ENCODE results near the gene EIF4G3. TPM values are rescaled to one million over a fixed set of nuclear protein-coding genes. Genes with fewer than 3 reads are reported as not detected.

EIF4G3 gene
- total RNA-seq, 2 experiments from 2014 or later, result 47.0 to 55.0 TPM

DNA sequence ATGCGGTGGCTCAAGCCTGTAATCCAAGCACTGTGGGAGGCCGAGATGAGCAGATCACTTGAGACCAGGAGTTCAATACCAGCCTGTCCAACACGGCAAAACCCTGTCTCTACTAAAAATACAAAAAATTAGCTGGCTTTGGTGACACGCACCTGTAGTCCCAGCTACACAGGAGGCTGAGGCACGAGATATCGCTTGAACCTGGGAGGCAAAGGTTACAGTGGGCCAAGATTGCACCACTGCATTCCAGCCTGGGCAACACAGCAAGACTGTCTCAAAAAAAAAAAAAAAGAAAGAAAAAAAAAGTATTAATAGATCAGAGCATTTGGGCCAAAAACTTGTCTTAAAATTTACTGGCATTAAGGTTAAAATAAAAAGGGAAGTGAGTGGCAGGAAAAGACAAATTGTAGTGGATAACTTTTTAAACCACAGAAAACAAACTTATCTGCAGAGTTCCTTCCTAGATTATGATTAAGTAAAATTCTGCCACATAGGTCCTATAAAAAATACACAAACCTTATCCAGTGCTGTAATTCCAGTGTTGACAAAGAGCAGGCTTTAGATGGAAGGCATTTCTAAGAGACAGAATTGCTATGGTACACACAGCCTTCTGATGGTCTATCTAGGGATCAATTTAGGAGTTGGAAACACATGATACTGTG is 53.3 kb downstream of the EIF4G3 start:
- no peaks in the 10 kb centered on the region for H3K9me3 Mint-ChIP-seq (ENCODE audit: low read depth)
- CTCF ChIA-PET, result no interaction called here
- H3K27ac Mint-ChIP-seq, result no peak overlapping the region

DNA sequence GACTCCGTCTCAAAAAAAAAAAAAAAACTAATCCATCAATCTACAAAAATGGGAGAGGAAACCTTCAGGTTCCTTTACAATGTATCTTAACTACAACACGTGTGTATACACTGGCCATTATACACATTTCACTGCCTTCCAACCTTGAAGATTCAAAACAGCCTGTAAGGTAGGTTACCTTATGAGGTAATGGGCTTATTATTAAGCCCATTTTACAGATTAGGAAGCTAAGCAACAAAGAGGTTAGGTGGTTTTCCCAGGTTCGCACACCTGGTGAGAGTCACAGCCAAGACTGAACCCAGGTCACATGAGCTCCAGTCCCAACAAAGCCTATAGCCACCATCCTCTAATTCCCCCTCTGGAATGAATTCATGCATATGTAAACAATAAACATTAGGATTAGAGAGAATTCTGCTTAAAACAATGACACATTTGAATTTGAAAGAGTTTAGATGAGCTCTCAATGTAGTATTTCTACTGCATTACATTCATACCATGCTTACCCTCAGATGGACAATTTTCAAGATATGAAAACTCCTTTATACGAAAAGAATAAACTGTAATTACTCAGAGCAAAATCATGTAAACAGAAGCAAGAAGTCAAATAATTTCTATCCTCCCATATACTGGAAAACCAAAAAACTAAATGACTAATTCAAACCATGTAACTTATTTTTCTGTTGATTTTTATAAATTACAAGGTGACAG is 54.8 kb downstream of the EIF4G3 start:
- no peaks in the 10 kb centered on the region for H3K27me3 Mint-ChIP-seq

More for the DNA sequence above, 53.3 kb downstream of the EIF4G3 start:
- Mint-ChIP-seq H3K4me3 (no peak overlapping the region), H3K27me3 (no peaks in the 10 kb centered on the region), H3K36me3 (ENCODE audit: low read depth) (peaks cover 10% of the 10 kb centered on the region), H3K4me1 (no peaks in the 10 kb centered on the region)
- no peak for ATAC-seq
- POLR2A ChIA-PET, result no interaction called here
- intact Hi-C loops (cut with DNase I, micrococcal nuclease), result no loop called here
- DNase-seq, result no peak

DNA sequence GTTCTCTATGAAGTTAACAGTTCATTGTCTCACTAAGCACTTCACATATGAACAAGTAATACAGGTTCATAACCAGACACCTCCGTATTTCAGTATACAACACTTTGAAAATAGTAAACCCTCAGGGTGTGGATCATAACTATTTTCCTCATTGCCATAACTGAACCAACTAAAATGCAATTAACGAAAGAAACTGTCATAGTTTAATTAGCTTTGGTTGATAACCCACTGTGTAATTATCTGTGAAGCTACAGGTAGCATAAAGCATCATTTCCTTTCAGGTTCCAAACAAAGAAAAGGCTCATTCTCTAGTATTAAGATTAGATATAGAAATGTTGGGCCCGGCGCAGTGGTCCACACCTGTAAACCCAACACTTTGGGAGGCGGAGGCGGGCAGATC is 58.5 kb downstream of the EIF4G3 start:
- Mint-ChIP-seq H3K27ac (no peak overlapping the region), H3K36me3 (ENCODE audit: low read depth) (peaks cover 9% of the 10 kb centered on the region), H3K27me3 (no peaks in the 10 kb centered on the region), H3K9me3 (ENCODE audit: low read depth) (no peaks in the 10 kb centered on the region), H3K4me3 (no peak overlapping the region), H3K4me1 (no peaks in the 10 kb centered on the region)
- intact Hi-C loops (cut with DNase I, micrococcal nuclease), result no loop called here
- DNase-seq (no peak), ATAC-seq (no peak)
- ChIA-PET POLR2A (no interaction called here), CTCF (interaction anchor here (0.9 kb wide), 1 partner anchor 10 kb away, joined by 3 read pairs; no protein-coding TSS in a partner anchor)

More for the DNA sequence above, 54.8 kb downstream of the EIF4G3 start:
- CTCF ChIA-PET, result interaction anchor here (0.9 kb wide), 1 partner anchor 12 kb away, joined by 3 read pairs; no protein-coding TSS in a partner anchor
- H3K9me3 Mint-ChIP-seq (ENCODE audit: low read depth), result no peaks in the 10 kb centered on the region
- intact Hi-C loops (cut with DNase I, micrococcal nuclease), result no loop called here
- H3K4me1 Mint-ChIP-seq, result no peaks in the 10 kb centered on the region
- no peak for ATAC-seq
- no peak overlapping the region for H3K27ac Mint-ChIP-seq
- DNase-seq, result no peak
- POLR2A ChIA-PET, result no interaction called here
- no peak overlapping the region for H3K4me3 Mint-ChIP-seq
- H3K36me3 Mint-ChIP-seq (ENCODE audit: low read depth), result peaks cover 10% of the 10 kb centered on the region

DNA sequence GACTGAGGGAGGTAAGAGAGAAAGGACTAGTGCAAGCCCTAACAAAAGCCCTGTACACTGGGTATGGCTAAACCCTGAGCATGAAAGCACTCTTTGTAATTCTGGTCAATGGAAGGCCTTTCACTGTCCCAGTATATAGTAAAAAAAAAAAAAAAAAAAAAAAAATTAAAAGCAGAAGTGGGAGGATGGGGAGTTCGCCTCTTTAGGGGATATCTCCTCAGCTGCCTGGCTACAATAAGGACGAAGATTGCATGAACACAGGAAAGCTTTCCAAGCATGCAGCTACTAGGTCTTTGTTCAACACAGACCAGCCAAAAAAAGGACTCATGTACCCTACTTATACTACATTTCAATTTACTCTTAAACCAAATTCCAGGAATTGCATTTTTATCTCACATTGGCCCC is 59.1 kb downstream of the EIF4G3 start:
- CTCF ChIA-PET, result no interaction called here

DNA sequence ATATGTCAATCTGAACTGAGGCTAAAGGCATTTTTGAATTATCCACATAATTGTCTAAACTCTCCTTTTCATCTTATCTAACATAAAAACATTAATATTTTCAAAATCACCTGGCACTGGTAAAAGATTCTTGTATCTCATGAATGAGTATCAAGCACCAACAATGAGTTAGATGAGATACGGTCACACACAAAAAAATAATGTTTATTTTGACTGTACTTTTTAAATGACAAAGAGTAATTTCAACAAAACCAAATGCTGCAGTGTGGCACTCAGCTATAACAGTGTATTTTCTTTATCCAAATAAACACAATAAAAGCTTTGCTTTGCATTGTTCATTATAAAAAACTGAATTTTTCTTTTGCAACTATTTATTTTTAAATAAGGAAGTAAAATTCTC is 59.5 kb downstream of the EIF4G3 start:
- DNase-seq (no peak), ATAC-seq (no peak)
- CTCF ChIA-PET, result no interaction called here
- Mint-ChIP-seq H3K4me1 (no peaks in the 10 kb centered on the region), H3K4me3 (no peak overlapping the region), H3K27ac (no peak overlapping the region), H3K36me3 (ENCODE audit: low read depth) (peaks cover 6% of the 10 kb centered on the region), H3K9me3 (ENCODE audit: low read depth) (no peaks in the 10 kb centered on the region), H3K27me3 (no peaks in the 10 kb centered on the region)
- intact Hi-C loops (cut with DNase I, micrococcal nuclease), result no loop called here
- POLR2A ChIA-PET, result interaction anchor here (0.6 kb wide), 1 partner anchor 689 kb away, joined by 4 read pairs; no protein-coding TSS in a partner anchor

More for the DNA sequence above, 59.1 kb downstream of the EIF4G3 start:
- Mint-ChIP-seq H3K27ac (no peak overlapping the region), H3K27me3 (no peaks in the 10 kb centered on the region), H3K9me3 (ENCODE audit: low read depth) (no peaks in the 10 kb centered on the region), H3K36me3 (ENCODE audit: low read depth) (peaks cover 6% of the 10 kb centered on the region), H3K4me1 (no peaks in the 10 kb centered on the region), H3K4me3 (no peak overlapping the region)
- intact Hi-C loops (cut with DNase I, micrococcal nuclease), result no loop called here
- no peak for ATAC-seq
- DNase-seq, result no peak
- POLR2A ChIA-PET, result interaction anchor here (0.6 kb wide), 1 partner anchor 689 kb away, joined by 4 read pairs; no protein-coding TSS in a partner anchor

DNA sequence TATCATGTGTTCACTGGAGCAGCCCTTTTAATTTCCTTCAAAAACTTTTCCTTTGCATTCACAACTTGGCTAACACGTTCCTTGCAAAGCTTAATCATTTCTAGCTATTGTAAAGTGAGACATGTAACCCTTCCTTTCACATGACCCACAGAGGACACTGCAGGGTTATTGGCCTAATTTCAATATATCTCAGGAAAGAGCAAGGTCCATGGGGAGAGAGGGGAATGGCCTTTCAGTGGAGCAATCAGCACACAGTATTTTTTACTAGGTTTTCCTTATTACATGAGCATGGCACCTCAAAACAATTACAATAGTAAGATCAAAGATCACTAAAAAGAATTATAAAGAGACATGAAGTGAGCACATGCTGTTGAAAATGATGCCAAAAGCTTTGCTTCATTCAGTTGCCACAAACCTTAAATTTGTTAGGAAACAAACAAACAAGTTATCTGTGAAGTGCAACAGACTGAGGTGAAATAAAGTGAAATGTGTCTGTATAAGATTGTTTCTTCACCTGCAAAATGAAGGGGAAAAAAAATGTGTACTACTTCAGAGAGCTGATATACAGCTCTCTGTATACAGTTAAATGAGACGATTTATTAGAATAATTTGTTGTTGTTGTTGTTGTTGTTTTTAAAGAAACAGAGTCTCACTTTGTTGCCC is 61.5 kb downstream of the EIF4G3 start:
- ATAC-seq (no peak), DNase-seq (no peak)
- Mint-ChIP-seq H3K27ac (no peak overlapping the region), H3K27me3 (no peaks in the 10 kb centered on the region), H3K36me3 (ENCODE audit: low read depth) (no peaks in the 10 kb centered on the region), H3K4me3 (no peak overlapping the region), H3K9me3 (ENCODE audit: low read depth) (no peaks in the 10 kb centered on the region), H3K4me1 (no peaks in the 10 kb centered on the region)
- intact Hi-C loops (cut with DNase I, micrococcal nuclease), result no loop called here
- CTCF ChIA-PET, result interaction anchor here (1.0 to 1.3 kb wide), 3 partner anchors 37 to 418 kb away, joined by 3 read pairs; no protein-coding TSS in a partner anchor
- POLR2A ChIA-PET, result no interaction called here

DNA sequence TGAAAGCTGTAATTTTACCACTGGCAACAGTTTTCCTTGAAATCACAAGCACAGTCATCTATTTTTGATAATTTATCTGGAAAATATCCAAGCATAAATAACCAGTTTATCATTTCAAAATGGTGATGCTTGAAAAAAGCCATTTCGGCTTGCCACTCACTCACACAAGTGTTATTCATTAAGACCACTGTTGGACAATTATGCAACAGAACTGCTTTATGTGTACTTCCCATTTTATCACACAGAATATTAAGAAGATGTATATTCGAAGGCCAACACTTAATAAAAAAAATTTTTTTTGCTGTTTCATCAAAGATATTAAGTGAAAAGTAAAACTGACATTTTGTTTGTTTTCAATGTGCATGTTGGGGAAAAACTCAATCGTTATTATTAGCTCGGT is 62.3 kb downstream of the EIF4G3 start:
- H3K27me3 Mint-ChIP-seq, result no peaks in the 10 kb centered on the region
- H3K9me3 Mint-ChIP-seq (ENCODE audit: low read depth), result no peaks in the 10 kb centered on the region
- intact Hi-C loops (cut with DNase I, micrococcal nuclease), result no loop called here
- CTCF ChIA-PET, result no interaction called here
- no peak for ATAC-seq
- H3K4me3 Mint-ChIP-seq, result no peak overlapping the region
- no peaks in the 10 kb centered on the region for H3K4me1 Mint-ChIP-seq
- DNase-seq, result no peak
- no peaks in the 10 kb centered on the region for H3K36me3 Mint-ChIP-seq (ENCODE audit: low read depth)
- H3K27ac Mint-ChIP-seq, result no peak overlapping the region
- POLR2A ChIA-PET, result no interaction called here

DNA sequence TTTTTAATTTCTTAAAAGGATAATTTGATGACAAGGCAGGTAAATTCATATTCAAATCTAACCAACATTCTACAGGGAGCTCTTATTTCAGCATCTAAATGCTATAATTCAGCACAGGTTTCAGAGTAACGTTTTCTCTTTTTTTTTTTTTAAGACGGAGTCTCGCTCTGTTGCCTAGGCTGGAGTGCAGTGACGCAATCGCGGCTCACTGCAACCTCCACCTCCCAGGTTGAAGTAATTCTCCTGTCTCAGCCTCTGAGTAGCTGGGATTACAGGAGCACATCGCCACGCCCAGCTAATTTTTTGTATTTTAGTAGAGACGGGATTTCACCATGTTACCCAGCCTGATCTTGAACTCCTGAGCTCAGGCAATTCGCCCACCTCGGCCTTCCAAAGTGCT is 66.5 kb downstream of the EIF4G3 start:
- intact Hi-C loops (cut with DNase I, micrococcal nuclease), result no loop called here
- Mint-ChIP-seq H3K4me3 (no peak overlapping the region), H3K4me1 (no peaks in the 10 kb centered on the region), H3K36me3 (ENCODE audit: low read depth) (peaks cover 5% of the 10 kb centered on the region), H3K27me3 (no peaks in the 10 kb centered on the region), H3K27ac (no peak overlapping the region), H3K9me3 (ENCODE audit: low read depth) (no peaks in the 10 kb centered on the region)
- ChIA-PET CTCF (interaction anchor here (0.7 to 1.0 kb wide), 2 partner anchors 11 to 531 kb away, joined by 3 read pairs; no protein-coding TSS in a partner anchor), POLR2A (interaction anchor here (0.6 kb wide), 1 partner anchor 105 kb away, joined by 3 read pairs; no protein-coding TSS in a partner anchor)
- ATAC-seq (no peak), DNase-seq (no peak)

DNA sequence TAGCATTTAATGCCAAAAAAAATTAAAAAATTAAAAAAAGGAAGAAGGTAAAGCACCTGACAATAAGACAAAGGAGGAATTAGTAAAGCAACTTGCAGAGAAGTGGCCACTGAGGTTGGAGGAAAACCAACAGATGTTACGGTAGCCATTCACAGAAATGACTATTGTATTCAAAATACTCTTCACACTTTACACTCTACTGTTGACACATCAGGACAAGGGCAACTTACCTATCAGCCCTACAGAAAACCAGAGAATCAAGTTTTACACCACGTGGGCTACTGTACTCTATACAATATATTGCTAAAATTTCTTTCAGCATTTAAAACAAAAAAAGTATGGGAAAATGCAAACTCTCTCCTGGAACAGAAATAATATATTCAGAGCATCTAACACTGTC is 70.0 kb downstream of the EIF4G3 start:
- peaks cover 13% of the 10 kb centered on the region for H3K36me3 Mint-ChIP-seq (ENCODE audit: low read depth)
- intact Hi-C loops (cut with DNase I, micrococcal nuclease), result no loop called here
- no peaks in the 10 kb centered on the region for H3K9me3 Mint-ChIP-seq (ENCODE audit: low read depth)
- no peaks in the 10 kb centered on the region for H3K27me3 Mint-ChIP-seq
- no peak overlapping the region for H3K4me3 Mint-ChIP-seq
- DNase-seq (no peak), ATAC-seq (no peak)
- ChIA-PET POLR2A (no interaction called here), CTCF (no interaction called here)
- H3K27ac Mint-ChIP-seq, result no peak overlapping the region
- no peaks in the 10 kb centered on the region for H3K4me1 Mint-ChIP-seq

DNA sequence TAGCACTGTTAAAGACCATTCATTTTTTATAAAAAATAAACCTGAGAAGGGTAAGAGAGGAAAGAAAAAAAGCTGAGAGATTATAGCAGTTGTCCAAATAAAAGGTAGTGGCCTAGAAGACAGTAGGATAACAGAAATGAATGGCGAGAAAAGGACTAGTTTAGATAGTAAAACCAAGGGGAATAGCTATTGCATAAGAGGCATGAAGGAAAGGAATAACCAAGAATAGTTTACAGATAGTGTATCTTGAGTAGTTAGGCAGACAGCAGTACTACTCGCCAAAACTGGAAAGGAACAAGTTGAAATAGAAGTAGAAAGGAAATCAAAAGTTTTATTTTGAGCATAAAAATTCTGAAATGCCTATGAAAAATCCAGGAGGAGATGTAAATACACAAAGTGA is 70.5 kb downstream of the EIF4G3 start:
- CTCF ChIA-PET, result no interaction called here
- Mint-ChIP-seq H3K27ac (no peak overlapping the region), H3K36me3 (ENCODE audit: low read depth) (peaks cover 13% of the 10 kb centered on the region), H3K4me1 (no peaks in the 10 kb centered on the region), H3K4me3 (no peak overlapping the region), H3K27me3 (no peaks in the 10 kb centered on the region), H3K9me3 (ENCODE audit: low read depth) (no peaks in the 10 kb centered on the region)
- POLR2A ChIA-PET, result no interaction called here
- DNase-seq, result no peak
- no peak for ATAC-seq
- intact Hi-C loops (cut with DNase I, micrococcal nuclease), result no loop called here

DNA sequence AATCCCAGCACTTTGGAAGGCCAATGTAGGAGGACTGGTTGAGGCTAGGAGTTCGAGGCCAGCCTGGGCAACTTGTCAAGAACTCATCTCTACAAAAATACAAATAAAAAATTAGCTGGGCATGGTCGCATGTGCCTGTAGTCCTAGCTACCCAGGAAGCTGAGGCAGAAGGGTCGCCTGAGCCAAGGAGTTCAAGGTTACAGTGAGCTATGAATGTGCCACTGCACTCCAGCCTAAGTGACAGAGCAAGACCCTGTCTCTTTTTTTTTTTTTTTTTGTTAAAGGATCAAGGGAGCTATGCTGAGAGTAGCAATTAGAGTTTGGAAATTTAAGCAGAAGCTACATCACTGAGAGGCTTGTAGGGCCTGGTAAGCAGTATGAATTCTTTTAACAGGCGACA is 70.9 kb downstream of the EIF4G3 start:
- DNase-seq, result no peak
- ATAC-seq, result no peak
- Mint-ChIP-seq H3K36me3 (ENCODE audit: low read depth) (peaks cover 15% of the 10 kb centered on the region), H3K4me1 (no peaks in the 10 kb centered on the region), H3K27me3 (no peaks in the 10 kb centered on the region), H3K27ac (no peak overlapping the region), H3K9me3 (ENCODE audit: low read depth) (no peaks in the 10 kb centered on the region), H3K4me3 (no peak overlapping the region)
- ChIA-PET CTCF (no interaction called here), POLR2A (interaction anchor here (0.7 kb wide), 1 partner anchor 1290 kb away, joined by 3 read pairs; no protein-coding TSS in a partner anchor)
- intact Hi-C loops (cut with DNase I, micrococcal nuclease), result no loop called here

DNA sequence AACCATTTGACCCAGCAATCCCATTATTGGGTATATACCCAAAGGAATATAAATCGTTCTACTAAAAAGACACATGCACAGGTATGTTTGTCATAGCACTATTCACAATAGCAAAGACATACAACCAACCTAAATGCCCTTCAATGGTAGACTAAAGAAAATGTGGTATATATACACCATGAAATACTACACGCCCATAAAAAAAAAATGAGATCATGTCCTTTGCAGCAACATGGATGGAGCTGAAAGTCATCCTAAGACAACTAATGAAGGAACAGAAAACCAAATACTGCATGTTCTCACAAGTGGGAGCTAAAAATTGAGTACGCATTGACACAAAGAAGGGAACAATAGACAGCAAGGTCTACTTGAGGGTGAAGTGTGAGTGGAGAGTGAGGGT is 72.0 kb downstream of the EIF4G3 start:
- peaks cover 23% of the 10 kb centered on the region for H3K36me3 Mint-ChIP-seq (ENCODE audit: low read depth)

More for the DNA sequence above, 72.0 kb downstream of the EIF4G3 start:
- DNase-seq (no peak), ATAC-seq (no peak)
- CTCF ChIA-PET, result no interaction called here
- POLR2A ChIA-PET, result no interaction called here
- no peaks in the 10 kb centered on the region for H3K27me3 Mint-ChIP-seq
- no peak overlapping the region for H3K4me3 Mint-ChIP-seq
- H3K4me1 Mint-ChIP-seq, result no peaks in the 10 kb centered on the region
- H3K9me3 Mint-ChIP-seq (ENCODE audit: low read depth), result no peaks in the 10 kb centered on the region
- intact Hi-C loops (cut with DNase I, micrococcal nuclease), result no loop called here
- no peak overlapping the region for H3K27ac Mint-ChIP-seq
